ENCODE results near the gene FYB1.

The FYB1 gene

GRCh38 chr5:39255406-39255805 lies 36.0 kb upstream of the FYB1 start:
- Histone ChIP-seq H3K36me3 (ENCODE audit: insufficient read depth, low read length) (no peaks in the 10 kb centered on the region), H3K27ac (no peak overlapping the region), H3K9ac (ENCODE audit: insufficient read length) (no peak overlapping the region), H3K4me3 (no peak overlapping the region), H3K9me3 (ENCODE audit: low read depth, low read length) (no peaks in the 10 kb centered on the region)
- no peak for TF ChIP-seq POLR2AphosphoS5 (IDR thresholded peaks at IDR 0.05; ENCODE audit: borderline replicate concordance, low read depth, low read length)
- no peak for TF ChIP-seq FOXP2 (optimal IDR thresholded peaks at IDR 0.05; ENCODE audit: control extremely low read depth, extremely low read length, insufficient read depth)
- TF ChIP-seq EZH2 (IDR thresholded peaks at IDR 0.05), result no peak
- DNase-seq (ENCODE audit: low read depth, low spot score), result no peak

GRCh38 chr5:39254671-39255070 lies 35.3 kb upstream of the FYB1 start:
- no peak for DNase-seq (ENCODE audit: low read depth, low spot score)
- TF ChIP-seq POLR2AphosphoS5 (IDR thresholded peaks at IDR 0.05; ENCODE audit: borderline replicate concordance, low read depth, low read length) (no peak), EZH2 (IDR thresholded peaks at IDR 0.05) (no peak), FOXP2 (optimal IDR thresholded peaks at IDR 0.05; ENCODE audit: control extremely low read depth, extremely low read length, insufficient read depth) (no peak)
- Histone ChIP-seq H3K9ac (ENCODE audit: insufficient read length) (no peak overlapping the region), H3K4me3 (no peak overlapping the region), H3K9me3 (ENCODE audit: low read depth, low read length) (no peaks in the 10 kb centered on the region), H3K36me3 (ENCODE audit: insufficient read depth, low read length) (no peaks in the 10 kb centered on the region), H3K27ac (no peak overlapping the region)

- no peak for DNase-seq (ENCODE audit: low read depth, low spot score)
- Histone ChIP-seq H3K4me3 (no peak overlapping the region), H3K9me3 (ENCODE audit: low read depth, low read length) (no peaks in the 10 kb centered on the region), H3K9ac (ENCODE audit: insufficient read length) (no peak overlapping the region), H3K27ac (no peak overlapping the region), H3K36me3 (ENCODE audit: insufficient read depth, low read length) (no peaks in the 10 kb centered on the region)
- TF ChIP-seq POLR2AphosphoS5 (IDR thresholded peaks at IDR 0.05; ENCODE audit: borderline replicate concordance, low read depth, low read length) (no peak), EZH2 (IDR thresholded peaks at IDR 0.05) (no peak), FOXP2 (optimal IDR thresholded peaks at IDR 0.05; ENCODE audit: control extremely low read depth, extremely low read length, insufficient read depth) (no peak)
These were observed 33.8 kb upstream of the FYB1 start for GRCh38 chr5:39253196-39253595.

- DNase-seq (ENCODE audit: low read depth, low spot score), result no peak
- H3K4me3 ChIP-seq, result no peak overlapping the region
- no peak overlapping the region for H3K27ac ChIP-seq
- H3K36me3 ChIP-seq (ENCODE audit: insufficient read depth, low read length), result no peaks in the 10 kb centered on the region
- no peak overlapping the region for H3K9ac ChIP-seq (ENCODE audit: insufficient read length)
- TF ChIP-seq EZH2 (IDR thresholded peaks at IDR 0.05) (no peak), POLR2AphosphoS5 (IDR thresholded peaks at IDR 0.05; ENCODE audit: borderline replicate concordance, low read depth, low read length) (no peak), FOXP2 (optimal IDR thresholded peaks at IDR 0.05; ENCODE audit: control extremely low read depth, extremely low read length, insufficient read depth) (no peak)
- no peaks in the 10 kb centered on the region for H3K9me3 ChIP-seq (ENCODE audit: low read depth, low read length)
These were observed 30.4 kb upstream of the FYB1 start for GRCh38 chr5:39249564-39250274.

- no peaks in the 10 kb centered on the region for H3K36me3 ChIP-seq (ENCODE audit: insufficient read depth, low read length)
- TF ChIP-seq EZH2 (IDR thresholded peaks at IDR 0.05), result no peak
- no peak for TF ChIP-seq FOXP2 (optimal IDR thresholded peaks at IDR 0.05; ENCODE audit: control extremely low read depth, extremely low read length, insufficient read depth)
- TF ChIP-seq POLR2AphosphoS5 (IDR thresholded peaks at IDR 0.05; ENCODE audit: borderline replicate concordance, low read depth, low read length), result no peak
- H3K27ac ChIP-seq, result no peak overlapping the region
These were observed 29.7 kb upstream of the FYB1 start for GRCh38 chr5:39249069-39249468.

GRCh38 chr5:39240750-39241149 lies 21.4 kb upstream of the FYB1 start:
- Histone ChIP-seq H3K9ac (ENCODE audit: insufficient read length) (no peak overlapping the region), H3K9me3 (ENCODE audit: low read depth, low read length) (no peaks in the 10 kb centered on the region), H3K4me3 (no peak overlapping the region), H3K36me3 (ENCODE audit: insufficient read depth, low read length) (no peaks in the 10 kb centered on the region), H3K27ac (no peak overlapping the region)
- TF ChIP-seq FOXP2 (optimal IDR thresholded peaks at IDR 0.05; ENCODE audit: control extremely low read depth, extremely low read length, insufficient read depth), result no peak
- DNase-seq (ENCODE audit: low read depth, low spot score), result no peak

More at GRCh38 chr5:39249069-39249468, 29.7 kb upstream of the FYB1 start:
- DNase-seq (ENCODE audit: low read depth, low spot score), result no peak
- Histone ChIP-seq H3K9me3 (ENCODE audit: low read depth, low read length) (no peaks in the 10 kb centered on the region), H3K9ac (ENCODE audit: insufficient read length) (no peak overlapping the region), H3K4me3 (no peak overlapping the region)

- no peak for DNase-seq (ENCODE audit: low read depth, low spot score)
- Histone ChIP-seq H3K9me3 (ENCODE audit: low read depth, low read length) (no peaks in the 10 kb centered on the region), H3K27ac (no peak overlapping the region), H3K36me3 (ENCODE audit: insufficient read depth, low read length) (no peaks in the 10 kb centered on the region), H3K9ac (ENCODE audit: insufficient read length) (no peak overlapping the region), H3K4me3 (no peak overlapping the region)
- TF ChIP-seq EZH2 (IDR thresholded peaks at IDR 0.05) (no peak), POLR2AphosphoS5 (IDR thresholded peaks at IDR 0.05; ENCODE audit: borderline replicate concordance, low read depth, low read length) (no peak)
These were observed 19.2 kb upstream of the FYB1 start for GRCh38 chr5:39238366-39239105.

GRCh38 chr5:39236718-39237117 lies 17.4 kb upstream of the FYB1 start:
- Histone ChIP-seq H3K4me3 (no peak overlapping the region), H3K36me3 (ENCODE audit: insufficient read depth, low read length) (no peaks in the 10 kb centered on the region), H3K27ac (no peak overlapping the region), H3K9me3 (ENCODE audit: low read depth, low read length) (no peaks in the 10 kb centered on the region), H3K9ac (ENCODE audit: insufficient read length) (no peak overlapping the region)
- no peak for TF ChIP-seq POLR2AphosphoS5 (IDR thresholded peaks at IDR 0.05; ENCODE audit: borderline replicate concordance, low read depth, low read length)
- TF ChIP-seq EZH2 (IDR thresholded peaks at IDR 0.05), result no peak
- no peak for TF ChIP-seq FOXP2 (optimal IDR thresholded peaks at IDR 0.05; ENCODE audit: control extremely low read depth, extremely low read length, insufficient read depth)
- DNase-seq (ENCODE audit: low read depth, low spot score), result no peak
